SK-N-SH (cell line): Measurements from ENCODE around the gene ENTR1. TPM values are rescaled to one million over a fixed set of nuclear protein-coding genes. Genes with fewer than 3 reads are reported as not detected.

Source experiments
- CTCF ChIA-PET: fragments of 300-600, 350-600 bp; formaldehyde crosslinking; extraction: SDS; loops from one replicate; lab custom pipeline; 2021; lab: Yijun Ruan, JAX
- POLR2A ChIA-PET: fragments of 350-600 bp; sonication (Branson Sonifier 250); formaldehyde crosslinking; extraction: SDS; loops from one replicate; lab custom pipeline; 2020; ENCODE audit warnings: antibody characterized with exemption, inconsistent platforms; lab: Yijun Ruan, JAX
- DNase-seq: peaks from one replicate; pipeline ENCODE4 v3.0.0; 2012
- H2AFZ ChIP-seq: fragments of 200-600 bp; sonication (generic); 2 replicates; pipeline ENCODE4 v1.8.1; 2016; ENCODE audit warnings: antibody characterized with exemption, mild to moderate bottlenecking, low read depth
- H3F3A ChIP-seq: fragments of 200-600 bp; sonication (generic); replicated peaks from 2 replicates; pipeline ENCODE3; 2016; ENCODE audit warnings: antibody characterized with exemption, mild to moderate bottlenecking; ENCODE audit not compliant: insufficient read depth
- H3K27ac ChIP-seq, 2 experiments: fragments of 200-500 bp in 1 of 2; fragments of 200-600 bp in 1 of 2; sonication (Bioruptor generic) in 1 of 2; sonication (generic), shearing (Covaris generic) in 1 of 2; 2 replicates each; pipeline versions ENCODE4 v1.5.1 to v1.6.1; 2014 to 2016; ENCODE audit warnings: low read depth in 2 of 2, inconsistent platforms in 1 of 2, low read length in 1 of 2, mild to moderate bottlenecking in 1 of 2, mixed read lengths in 1 of 2
- H3K27me3 ChIP-seq: fragments of 200-600 bp; sonication (generic), shearing (Covaris generic); 2 replicates; pipeline ENCODE4 v1.6.1; 2016; ENCODE audit warnings: mixed run types; ENCODE audit not compliant: insufficient read depth
- H3K36me3 ChIP-seq, 2 experiments: fragments of 200-500 bp in 1 of 2; fragments of 200-600 bp in 1 of 2; sonication (Bioruptor generic) in 1 of 2; sonication (generic) in 1 of 2; replicated peaks in 1 of 2; 2 replicates each; pipeline versions ENCODE3 to v1.5.1; 2014 to 2016; ENCODE audit warnings: low read length in 1 of 2, mild to moderate bottlenecking in 1 of 2; ENCODE audit not compliant: insufficient read depth in 2 of 2, control insufficient read depth in 1 of 2
- H3K4me1 ChIP-seq, 2 experiments: fragments of 200-500 bp in 1 of 2; fragments of 200-600 bp in 1 of 2; sonication (Bioruptor generic) in 1 of 2; sonication (generic), shearing (Covaris generic) in 1 of 2; 2 replicates each; pipeline versions ENCODE4 v1.5.1 to v1.6.1; 2014 to 2016; ENCODE audit warnings: low read depth in 1 of 2, low read length in 1 of 2, mixed run types in 1 of 2; ENCODE audit not compliant: insufficient read depth in 2 of 2, control insufficient read depth in 1 of 2
- H3K4me2 ChIP-seq: fragments of 200-600 bp; sonication (generic), shearing (Covaris generic); 2 replicates; pipeline ENCODE4 v1.6.1; 2017; ENCODE audit warnings: mixed run types
- H3K4me3 ChIP-seq, 2 experiments: fragments of 200-500 bp in 1 of 2; fragments of 200-600 bp in 1 of 2; sonication (Bioruptor generic) in 1 of 2; sonication (generic), shearing (Covaris generic) in 1 of 2; 2 replicates each; pipeline versions ENCODE4 v1.5.1 to v1.8.1; 2014 to 2016; ENCODE audit warnings: low read depth in 2 of 2, inconsistent platforms in 1 of 2, low read length in 1 of 2, mild to moderate bottlenecking in 1 of 2, mixed read lengths in 1 of 2, moderate library complexity in 1 of 2
- H3K79me2 ChIP-seq: fragments of 200-600 bp; sonication (generic); 2 replicates; pipeline ENCODE4 v1.8.1; 2017; ENCODE audit warnings: mild to moderate bottlenecking; ENCODE audit not compliant: insufficient read depth
- H3K9ac ChIP-seq: fragments of 200-600 bp; sonication (generic); 2 replicates; pipeline ENCODE4 v1.6.1; 2017; ENCODE audit warnings: mixed run types
- H3K9me2 ChIP-seq: fragments of 200-600 bp; sonication (generic); 2 replicates; pipeline ENCODE4 v1.6.1; 2017; ENCODE audit warnings: mixed run types
- H3K9me3 ChIP-seq: fragments of 200-600 bp; sonication (generic); 2 replicates; pipeline ENCODE4 v1.6.1; 2017; ENCODE audit warnings: mixed run types, mild to moderate bottlenecking, moderate library complexity
- H4K20me1 ChIP-seq: fragments of 200-600 bp; sonication (generic); 2 replicates; pipeline ENCODE4 v1.6.1; 2017; ENCODE audit warnings: mild to moderate bottlenecking, mixed run types; ENCODE audit not compliant: insufficient read depth
- CHD2 ChIP-seq: fragments of 150-350 bp; IDR thresholded peaks from 2 replicates; pipeline ENCODE4 v1.6.1; 2018; ENCODE audit warnings: low read length; ENCODE audit not compliant: partially characterized antibody
- ELF1 ChIP-seq: IDR thresholded peaks from 2 replicates; pipeline ENCODE4 v1.4.0; 2012
- EP300 ChIP-seq, 2 experiments: IDR thresholded peaks; 2 replicates each; pipeline versions ENCODE4 v1.4.0 to v1.6.1; 2012; ENCODE audit warnings: borderline replicate concordance in 1 of 2, low read depth in 1 of 2, low read length in 1 of 2
- EZH2phosphoT487 ChIP-seq: fragments of 200-600 bp; sonication (generic); IDR thresholded peaks from 2 replicates; pipeline ENCODE4 v1.6.1; 2017; ENCODE audit warnings: low read depth, mixed run types, mild to moderate bottlenecking, antibody characterized with exemption, moderate library complexity, borderline replicate concordance
- FOXJ3 ChIP-seq: sonication (generic); formaldehyde crosslinking; IDR thresholded peaks from 2 replicates; pipeline ENCODE4 v1.5.1; 2020; ENCODE audit warnings: mild to moderate bottlenecking, missing genetic modification reagents
- MEF2A ChIP-seq: IDR thresholded peaks from 2 replicates; pipeline ENCODE4 v1.4.0; 2012; ENCODE audit warnings: low read depth, borderline replicate concordance
- MXI1 ChIP-seq: IDR thresholded peaks from 2 replicates; pipeline ENCODE4 v1.6.1; 2012; ENCODE audit warnings: mild to moderate bottlenecking, low read depth, low read length, improper control_type of control experiment
- NFIC ChIP-seq: IDR thresholded peaks from 2 replicates; pipeline ENCODE4 v1.4.0; 2012; ENCODE audit warnings: borderline replicate concordance
- NRF1 ChIP-seq: IDR thresholded peaks from 2 replicates; pipeline ENCODE4 v1.6.1; 2012; ENCODE audit warnings: low read depth, mild to moderate bottlenecking, low read length
- SMC3 ChIP-seq: IDR thresholded peaks from 2 replicates; pipeline ENCODE4 v1.6.1; 2012; ENCODE audit warnings: low read depth, low read length, improper control_type of control experiment
- TAF1 ChIP-seq: IDR thresholded peaks from 2 replicates; pipeline ENCODE4 v1.6.1; 2012; ENCODE audit warnings: low read depth, mild to moderate bottlenecking, low read length, moderate library complexity, borderline replicate concordance
- TEAD4 ChIP-seq: IDR thresholded peaks from 2 replicates; pipeline ENCODE4 v1.4.0; 2012; ENCODE audit warnings: mild to moderate bottlenecking, borderline replicate concordance; ENCODE audit not compliant: insufficient read depth
- YY1 ChIP-seq: IDR thresholded peaks from 2 replicates; pipeline ENCODE4 v1.4.0; 2012; ENCODE audit warnings: low read depth, mild to moderate bottlenecking
- WGBS: methylation state at CpG from one replicate; pipeline ENCODE4 v1.1.6; 2017; ENCODE audit warnings: low lambda C conversion rate; 5-methylcytosine and 5-hydroxymethylcytosine counted together
- polyA plus RNA-seq, 3 experiments: library from polyadenylated mRNA; depleted of rRNA; stranded (reverse); fragments of >200 nt; gene quantifications; 2 replicates each; pipeline ENCODE4 v1.2.3, GENCODE V29; 2012
- TF ChIP-seq, protein P1 (sequence below): IDR thresholded peaks from 2 replicates; pipeline ENCODE4 v1.4.0; 2012; ENCODE audit warnings: low read depth, borderline replicate concordance
- TF ChIP-seq, protein P2 (sequence below): IDR thresholded peaks from 2 replicates; pipeline ENCODE4 v1.4.0; 2012; ENCODE audit warnings: low read depth
- TF ChIP-seq, protein P3 (sequence below): fragments of 200-600 bp; sonication (generic); IDR thresholded peaks from 2 replicates; pipeline ENCODE4 v1.6.1; 2017; ENCODE audit warnings: antibody characterized with exemption, mild to moderate bottlenecking, moderate library complexity
- TF ChIP-seq, protein P4 (sequence below): IDR thresholded peaks from 2 replicates; pipeline ENCODE4 v1.4.0; 2012; ENCODE audit warnings: low read depth, borderline replicate concordance
- TF ChIP-seq, protein P5 (sequence below): IDR thresholded peaks from 2 replicates; pipeline ENCODE4; 2012
- TF ChIP-seq, protein P6 (sequence below): IDR thresholded peaks from 2 replicates; pipeline ENCODE4 v1.6.1; 2012; ENCODE audit warnings: mild to moderate bottlenecking, low read depth, low read length, moderate library complexity

Gene ENTR1
- polyA plus RNA-seq, 1 of the 3 experiments (the other 2 are of a cell fraction) = 71.3 TPM

DNA sequence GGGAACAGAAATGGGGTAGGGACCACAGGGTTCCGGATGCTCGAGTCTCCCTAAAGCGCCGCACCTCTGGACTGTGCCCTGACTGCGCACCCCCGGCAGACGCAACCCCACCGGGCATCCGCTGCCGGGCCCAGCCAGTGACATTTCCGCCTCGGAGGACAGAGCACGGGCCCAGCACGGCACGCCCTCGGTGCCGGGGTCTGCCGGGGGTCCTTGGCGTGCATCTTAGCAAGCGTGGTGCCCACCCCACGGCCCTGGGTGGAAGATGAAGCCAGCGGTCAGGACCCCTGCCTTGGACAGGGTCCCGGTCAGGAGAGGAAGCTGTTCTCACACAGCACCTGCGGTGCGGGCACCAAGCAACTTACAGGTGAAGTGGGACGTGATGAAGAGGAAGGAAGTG is 22.2 kb upstream of the ENTR1 start:
- Histone ChIP-seq H3K36me3 (peaks cover 0 to 47% of the 10 kb centered on the region in 2 experiments), H3K9ac (no peak overlapping the region), H2AFZ (no peak overlapping the region), H4K20me1 (peaks cover 44% of the 10 kb centered on the region), H3K4me1 (peaks cover 0 to 12% of the 10 kb centered on the region in 2 experiments; a peak in 1 of 4 replicates), H3K79me2 (peaks cover 46% of the 10 kb centered on the region), H3K9me2 (no peaks in the 10 kb centered on the region), H3F3A (peaks cover 9% of the 10 kb centered on the region), H3K4me2 (no peak overlapping the region), H3K4me3 (no peak overlapping the region), H3K9me3 (no peaks in the 10 kb centered on the region), H3K27ac (no peak overlapping the region), H3K27me3 (no peaks in the 10 kb centered on the region)
- ChIA-PET CTCF (no interaction called here), POLR2A (no interaction called here)
- no peak for TF ChIP-seq NFIC
- TF ChIP-seq EZH2phosphoT487 = no peak
- TF ChIP-seq, protein P1, sequence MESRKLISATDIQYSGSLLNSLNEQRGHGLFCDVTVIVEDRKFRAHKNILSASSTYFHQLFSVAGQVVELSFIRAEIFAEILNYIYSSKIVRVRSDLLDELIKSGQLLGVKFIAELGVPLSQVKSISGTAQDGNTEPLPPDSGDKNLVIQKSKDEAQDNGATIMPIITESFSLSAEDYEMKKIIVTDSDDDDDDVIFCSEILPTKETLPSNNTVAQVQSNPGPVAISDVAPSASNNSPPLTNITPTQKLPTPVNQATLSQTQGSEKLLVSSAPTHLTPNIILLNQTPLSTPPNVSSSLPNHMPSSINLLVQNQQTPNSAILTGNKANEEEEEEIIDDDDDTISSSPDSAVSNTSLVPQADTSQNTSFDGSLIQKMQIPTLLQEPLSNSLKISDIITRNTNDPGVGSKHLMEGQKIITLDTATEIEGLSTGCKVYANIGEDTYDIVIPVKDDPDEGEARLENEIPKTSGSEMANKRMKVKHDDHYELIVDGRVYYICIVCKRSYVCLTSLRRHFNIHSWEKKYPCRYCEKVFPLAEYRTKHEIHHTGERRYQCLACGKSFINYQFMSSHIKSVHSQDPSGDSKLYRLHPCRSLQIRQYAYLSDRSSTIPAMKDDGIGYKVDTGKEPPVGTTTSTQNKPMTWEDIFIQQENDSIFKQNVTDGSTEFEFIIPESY = no peak
- TF ChIP-seq, protein P2, sequence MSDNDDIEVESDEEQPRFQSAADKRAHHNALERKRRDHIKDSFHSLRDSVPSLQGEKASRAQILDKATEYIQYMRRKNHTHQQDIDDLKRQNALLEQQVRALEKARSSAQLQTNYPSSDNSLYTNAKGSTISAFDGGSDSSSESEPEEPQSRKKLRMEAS = no peak
- TF ChIP-seq, protein P3, sequence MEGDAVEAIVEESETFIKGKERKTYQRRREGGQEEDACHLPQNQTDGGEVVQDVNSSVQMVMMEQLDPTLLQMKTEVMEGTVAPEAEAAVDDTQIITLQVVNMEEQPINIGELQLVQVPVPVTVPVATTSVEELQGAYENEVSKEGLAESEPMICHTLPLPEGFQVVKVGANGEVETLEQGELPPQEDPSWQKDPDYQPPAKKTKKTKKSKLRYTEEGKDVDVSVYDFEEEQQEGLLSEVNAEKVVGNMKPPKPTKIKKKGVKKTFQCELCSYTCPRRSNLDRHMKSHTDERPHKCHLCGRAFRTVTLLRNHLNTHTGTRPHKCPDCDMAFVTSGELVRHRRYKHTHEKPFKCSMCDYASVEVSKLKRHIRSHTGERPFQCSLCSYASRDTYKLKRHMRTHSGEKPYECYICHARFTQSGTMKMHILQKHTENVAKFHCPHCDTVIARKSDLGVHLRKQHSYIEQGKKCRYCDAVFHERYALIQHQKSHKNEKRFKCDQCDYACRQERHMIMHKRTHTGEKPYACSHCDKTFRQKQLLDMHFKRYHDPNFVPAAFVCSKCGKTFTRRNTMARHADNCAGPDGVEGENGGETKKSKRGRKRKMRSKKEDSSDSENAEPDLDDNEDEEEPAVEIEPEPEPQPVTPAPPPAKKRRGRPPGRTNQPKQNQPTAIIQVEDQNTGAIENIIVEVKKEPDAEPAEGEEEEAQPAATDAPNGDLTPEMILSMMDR = no peak
- TF ChIP-seq, protein P4, sequence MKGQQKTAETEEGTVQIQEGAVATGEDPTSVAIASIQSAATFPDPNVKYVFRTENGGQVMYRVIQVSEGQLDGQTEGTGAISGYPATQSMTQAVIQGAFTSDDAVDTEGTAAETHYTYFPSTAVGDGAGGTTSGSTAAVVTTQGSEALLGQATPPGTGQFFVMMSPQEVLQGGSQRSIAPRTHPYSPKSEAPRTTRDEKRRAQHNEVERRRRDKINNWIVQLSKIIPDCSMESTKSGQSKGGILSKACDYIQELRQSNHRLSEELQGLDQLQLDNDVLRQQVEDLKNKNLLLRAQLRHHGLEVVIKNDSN = no peak
- TF ChIP-seq ELF1 = no peak
- no peak for TF ChIP-seq NRF1
- no peak for TF ChIP-seq EP300 (IDR thresholded peaks at IDR 0.05; ENCODE audit: borderline replicate concordance in 1 of 2, low read depth in 1 of 2, low read length in 1 of 2)
- TF ChIP-seq SMC3 = no peak
- TF ChIP-seq TAF1 = no peak
- TF ChIP-seq, protein P5, sequence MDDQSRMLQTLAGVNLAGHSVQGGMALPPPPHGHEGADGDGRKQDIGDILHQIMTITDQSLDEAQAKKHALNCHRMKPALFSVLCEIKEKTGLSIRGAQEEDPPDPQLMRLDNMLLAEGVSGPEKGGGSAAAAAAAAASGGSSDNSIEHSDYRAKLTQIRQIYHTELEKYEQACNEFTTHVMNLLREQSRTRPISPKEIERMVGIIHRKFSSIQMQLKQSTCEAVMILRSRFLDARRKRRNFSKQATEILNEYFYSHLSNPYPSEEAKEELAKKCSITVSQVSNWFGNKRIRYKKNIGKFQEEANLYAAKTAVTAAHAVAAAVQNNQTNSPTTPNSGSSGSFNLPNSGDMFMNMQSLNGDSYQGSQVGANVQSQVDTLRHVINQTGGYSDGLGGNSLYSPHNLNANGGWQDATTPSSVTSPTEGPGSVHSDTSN = no peak
- TF ChIP-seq, protein P6, sequence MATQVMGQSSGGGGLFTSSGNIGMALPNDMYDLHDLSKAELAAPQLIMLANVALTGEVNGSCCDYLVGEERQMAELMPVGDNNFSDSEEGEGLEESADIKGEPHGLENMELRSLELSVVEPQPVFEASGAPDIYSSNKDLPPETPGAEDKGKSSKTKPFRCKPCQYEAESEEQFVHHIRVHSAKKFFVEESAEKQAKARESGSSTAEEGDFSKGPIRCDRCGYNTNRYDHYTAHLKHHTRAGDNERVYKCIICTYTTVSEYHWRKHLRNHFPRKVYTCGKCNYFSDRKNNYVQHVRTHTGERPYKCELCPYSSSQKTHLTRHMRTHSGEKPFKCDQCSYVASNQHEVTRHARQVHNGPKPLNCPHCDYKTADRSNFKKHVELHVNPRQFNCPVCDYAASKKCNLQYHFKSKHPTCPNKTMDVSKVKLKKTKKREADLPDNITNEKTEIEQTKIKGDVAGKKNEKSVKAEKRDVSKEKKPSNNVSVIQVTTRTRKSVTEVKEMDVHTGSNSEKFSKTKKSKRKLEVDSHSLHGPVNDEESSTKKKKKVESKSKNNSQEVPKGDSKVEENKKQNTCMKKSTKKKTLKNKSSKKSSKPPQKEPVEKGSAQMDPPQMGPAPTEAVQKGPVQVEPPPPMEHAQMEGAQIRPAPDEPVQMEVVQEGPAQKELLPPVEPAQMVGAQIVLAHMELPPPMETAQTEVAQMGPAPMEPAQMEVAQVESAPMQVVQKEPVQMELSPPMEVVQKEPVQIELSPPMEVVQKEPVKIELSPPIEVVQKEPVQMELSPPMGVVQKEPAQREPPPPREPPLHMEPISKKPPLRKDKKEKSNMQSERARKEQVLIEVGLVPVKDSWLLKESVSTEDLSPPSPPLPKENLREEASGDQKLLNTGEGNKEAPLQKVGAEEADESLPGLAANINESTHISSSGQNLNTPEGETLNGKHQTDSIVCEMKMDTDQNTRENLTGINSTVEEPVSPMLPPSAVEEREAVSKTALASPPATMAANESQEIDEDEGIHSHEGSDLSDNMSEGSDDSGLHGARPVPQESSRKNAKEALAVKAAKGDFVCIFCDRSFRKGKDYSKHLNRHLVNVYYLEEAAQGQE = no peak
- no peak for TF ChIP-seq MXI1
- no peak for TF ChIP-seq YY1
- TF ChIP-seq CHD2 = no peak
- no peak for TF ChIP-seq FOXJ3 (CRISPR knock-in tag)
- no peak for TF ChIP-seq TEAD4
- no peak for TF ChIP-seq MEF2A
- no peak for DNase-seq
- 91% methylated on average over 20 of the region's 26 CpGs for WGBS
